ENCODE data around the gene ANKRD40. TPM values are rescaled to one million over a fixed set of nuclear protein-coding genes. Genes with fewer than 3 reads are reported as not detected.

ANKRD40 gene
- total and polyA plus RNA-seq, 9 of the 15 experiments (the other 6 are each of a cell fraction or from before 2014, with no cell fraction given) = 9.0 to 28.9 (median 27.7) TPM

DNA sequence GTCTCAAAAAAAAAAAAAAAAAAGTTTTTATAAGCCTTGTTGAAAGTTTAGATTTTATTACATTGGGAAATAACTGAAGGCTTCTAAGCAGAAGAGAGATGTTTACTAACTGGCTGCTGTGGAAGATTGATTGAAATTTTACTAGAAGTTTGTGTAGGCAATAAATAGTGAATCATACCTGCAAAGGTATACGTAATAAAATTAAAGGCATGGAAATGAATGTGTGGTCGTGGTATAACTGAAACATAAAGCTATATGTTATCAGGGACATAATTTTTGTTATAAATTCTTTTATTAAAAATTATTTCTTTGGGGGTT, 20.4 kb upstream of the ANKRD40 start (continued):
- no peak for TF ChIP-seq HNRNPUL1 (IDR thresholded peaks at IDR 0.05; ENCODE audit: low read length)

GRCh38 chr17:50725769-50726655, 18.3 kb upstream of the ANKRD40 start:
- peaks cover 50% of the 10 kb centered on the region for H3K36me3 ChIP-seq (ENCODE audit: control insufficient read depth, insufficient read depth, low read length)
- in situ Hi-C loops (cut with MboI) (no loop called here), intact Hi-C loops (cut with micrococcal nuclease) (loop anchor here (10.0 kb wide), 1 partner anchor 209 kb away; no protein-coding TSS in a partner anchor)
- no peak overlapping the region for H3K4me2 ChIP-seq (ENCODE audit: insufficient read depth, low read length)
- CTCF ChIA-PET (ENCODE audit: low intra/inter-chr PET ratio) = no interaction called here
- H3K27ac ChIP-seq (ENCODE audit: extremely low read depth, low read depth, low read length) = no peak overlapping the region
- no peak overlapping the region for H3K9ac ChIP-seq (ENCODE audit: insufficient read depth in 1 of 2, low read depth in 2 of 2, low read length in 2 of 2)
- TF ChIP-seq SUPT5H (IDR thresholded peaks at IDR 0.05) (0 out of 2 replicates have a peak, but pooled peaks have one; percentile 17), NR2F6 (CRISPR knock-in tag; IDR thresholded peaks at IDR 0.05) (no peak), NFE2 (IDR thresholded peaks at IDR 0.05; ENCODE audit: low read depth) (no peak), NR2C1 (IDR thresholded peaks at IDR 0.05) (peak; percentile 22; the same call in 1 of the 2 replicates), NR2C1 (tag; IDR thresholded peaks at IDR 0.05) (no peak)
- TF ChIP-seq, protein P1, sequence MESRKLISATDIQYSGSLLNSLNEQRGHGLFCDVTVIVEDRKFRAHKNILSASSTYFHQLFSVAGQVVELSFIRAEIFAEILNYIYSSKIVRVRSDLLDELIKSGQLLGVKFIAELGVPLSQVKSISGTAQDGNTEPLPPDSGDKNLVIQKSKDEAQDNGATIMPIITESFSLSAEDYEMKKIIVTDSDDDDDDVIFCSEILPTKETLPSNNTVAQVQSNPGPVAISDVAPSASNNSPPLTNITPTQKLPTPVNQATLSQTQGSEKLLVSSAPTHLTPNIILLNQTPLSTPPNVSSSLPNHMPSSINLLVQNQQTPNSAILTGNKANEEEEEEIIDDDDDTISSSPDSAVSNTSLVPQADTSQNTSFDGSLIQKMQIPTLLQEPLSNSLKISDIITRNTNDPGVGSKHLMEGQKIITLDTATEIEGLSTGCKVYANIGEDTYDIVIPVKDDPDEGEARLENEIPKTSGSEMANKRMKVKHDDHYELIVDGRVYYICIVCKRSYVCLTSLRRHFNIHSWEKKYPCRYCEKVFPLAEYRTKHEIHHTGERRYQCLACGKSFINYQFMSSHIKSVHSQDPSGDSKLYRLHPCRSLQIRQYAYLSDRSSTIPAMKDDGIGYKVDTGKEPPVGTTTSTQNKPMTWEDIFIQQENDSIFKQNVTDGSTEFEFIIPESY (CRISPR knock-in tag; IDR thresholded peaks at IDR 0.05) = 0 out of 2 replicates have a peak, but pooled peaks have one; percentile 40
- H3K9me1 ChIP-seq (ENCODE audit: control insufficient read depth, insufficient read depth, low read length) = no peaks in the 10 kb centered on the region
- H3K4me1 ChIP-seq (replicated peaks in 1 of 2; ENCODE audit: control insufficient read depth in 2 of 2, insufficient read depth in 2 of 2, low read length in 2 of 2) = peaks cover 13 to 25% of the 10 kb centered on the region in 2 experiments; a peak in 4 of 5 replicates
- DNase-seq (ENCODE audit: extremely low read depth in 1 of 4, low spot score in 3 of 4) = no peak
- no peak for ATAC-seq
- H3K9me3 ChIP-seq (replicated peaks; ENCODE audit: control insufficient read depth, insufficient read depth, low read depth, low read length) = no peaks in the 10 kb centered on the region
- no peak for FAIRE-seq
- peaks cover 55% of the 10 kb centered on the region for H4K20me1 ChIP-seq (replicated peaks; ENCODE audit: control insufficient read depth, insufficient read depth, low read length)
- H3K4me3 ChIP-seq = no peak overlapping the region
- H3K79me2 ChIP-seq (ENCODE audit: control insufficient read depth, insufficient read depth, low read length) = peaks cover 100% of the 10 kb centered on the region
- POLR2A ChIA-PET = interaction anchor here (1.0 to 1.1 kb wide), 2 partner anchors 15 to 163 kb away, joined by 3 read pairs; no protein-coding TSS in a partner anchor
- H2AFZ ChIP-seq (ENCODE audit: low read depth, low read length) = no peak overlapping the region
- no TSS peak for BruUV-seq (replicated peaks)
- H3K27me3 ChIP-seq (ENCODE audit: control insufficient read depth in 2 of 2, insufficient read depth in 2 of 2, low read length in 2 of 2) = no peaks in the 10 kb centered on the region
- WGBS (ENCODE audit: insufficient coverage, low coverage, missing lambda C conversion rate) = 81% methylated on average over 12 of the region's 12 CpGs
